ENCODE measurements around the gene ATG7.
A peak's percentile ranks its signal among the peaks of the same experiment; 100 is the strongest.
"Not testable (repeated sequence)": the region's sequence is repeated elsewhere in the genome, so short reads cannot be mapped to it uniquely, and the experiment has no call there.

The ATG7 gene

DNA sequence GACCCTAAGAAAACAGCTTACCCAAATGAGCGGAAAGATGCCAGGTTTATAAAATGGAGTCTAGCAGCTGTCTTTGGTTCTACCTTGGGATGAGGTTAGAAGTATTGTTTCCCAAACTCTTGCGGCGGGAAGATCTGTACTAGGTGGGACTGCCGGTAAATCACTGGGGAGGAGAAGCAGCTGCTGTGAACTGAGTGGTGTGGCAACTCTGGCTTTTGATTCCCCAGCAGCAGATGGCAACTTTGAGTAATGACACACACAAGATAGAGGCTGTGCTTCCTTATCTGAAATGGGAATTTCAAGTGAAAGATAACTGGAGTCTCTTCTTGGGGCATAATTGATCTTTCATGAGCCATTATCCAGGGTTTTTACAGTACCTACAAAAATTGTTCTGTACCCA is 184.9 kb downstream of the ATG7 start:
- TF ChIP-seq, protein P1, sequence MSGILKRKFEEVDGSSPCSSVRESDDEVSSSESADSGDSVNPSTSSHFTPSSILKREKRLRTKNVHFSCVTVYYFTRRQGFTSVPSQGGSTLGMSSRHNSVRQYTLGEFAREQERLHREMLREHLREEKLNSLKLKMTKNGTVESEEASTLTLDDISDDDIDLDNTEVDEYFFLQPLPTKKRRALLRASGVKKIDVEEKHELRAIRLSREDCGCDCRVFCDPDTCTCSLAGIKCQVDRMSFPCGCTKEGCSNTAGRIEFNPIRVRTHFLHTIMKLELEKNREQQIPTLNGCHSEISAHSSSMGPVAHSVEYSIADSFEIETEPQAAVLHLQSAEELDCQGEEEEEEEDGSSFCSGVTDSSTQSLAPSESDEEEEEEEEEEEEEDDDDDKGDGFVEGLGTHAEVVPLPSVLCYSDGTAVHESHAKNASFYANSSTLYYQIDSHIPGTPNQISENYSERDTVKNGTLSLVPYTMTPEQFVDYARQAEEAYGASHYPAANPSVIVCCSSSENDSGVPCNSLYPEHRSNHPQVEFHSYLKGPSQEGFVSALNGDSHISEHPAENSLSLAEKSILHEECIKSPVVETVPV (CRISPR knock-in tag; IDR thresholded peaks at IDR 0.05): no peak
- no peak for TF ChIP-seq ZNF565 (CRISPR knock-in tag; conservative IDR thresholded peaks at IDR 0.05; ENCODE audit: low read depth)
- TF ChIP-seq, protein P2, sequence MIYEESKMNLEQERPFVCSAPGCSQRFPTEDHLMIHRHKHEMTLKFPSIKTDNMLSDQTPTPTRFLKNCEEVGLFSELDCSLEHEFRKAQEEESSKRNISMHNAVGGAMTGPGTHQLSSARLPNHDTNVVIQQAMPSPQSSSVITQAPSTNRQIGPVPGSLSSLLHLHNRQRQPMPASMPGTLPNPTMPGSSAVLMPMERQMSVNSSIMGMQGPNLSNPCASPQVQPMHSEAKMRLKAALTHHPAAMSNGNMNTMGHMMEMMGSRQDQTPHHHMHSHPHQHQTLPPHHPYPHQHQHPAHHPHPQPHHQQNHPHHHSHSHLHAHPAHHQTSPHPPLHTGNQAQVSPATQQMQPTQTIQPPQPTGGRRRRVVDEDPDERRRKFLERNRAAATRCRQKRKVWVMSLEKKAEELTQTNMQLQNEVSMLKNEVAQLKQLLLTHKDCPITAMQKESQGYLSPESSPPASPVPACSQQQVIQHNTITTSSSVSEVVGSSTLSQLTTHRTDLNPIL (CRISPR knock-in tag; IDR thresholded peaks at IDR 0.05; ENCODE audit: low read depth): no peak
- no peak for TF ChIP-seq OSR1 (CRISPR knock-in tag; IDR thresholded peaks at IDR 0.05)
- TF ChIP-seq TOX (CRISPR knock-in tag; IDR thresholded peaks at IDR 0.05; ENCODE audit: borderline replicate concordance): no peak
- TF ChIP-seq ZNF70 (CRISPR knock-in tag; IDR thresholded peaks at IDR 0.05): no peak
- TF ChIP-seq CSDC2 (CRISPR knock-in tag; IDR thresholded peaks at IDR 0.05): no peak
- TF ChIP-seq TCF4 (CRISPR knock-in tag; IDR thresholded peaks at IDR 0.05; ENCODE audit: borderline replicate concordance): no peak
- TF ChIP-seq, protein P3, sequence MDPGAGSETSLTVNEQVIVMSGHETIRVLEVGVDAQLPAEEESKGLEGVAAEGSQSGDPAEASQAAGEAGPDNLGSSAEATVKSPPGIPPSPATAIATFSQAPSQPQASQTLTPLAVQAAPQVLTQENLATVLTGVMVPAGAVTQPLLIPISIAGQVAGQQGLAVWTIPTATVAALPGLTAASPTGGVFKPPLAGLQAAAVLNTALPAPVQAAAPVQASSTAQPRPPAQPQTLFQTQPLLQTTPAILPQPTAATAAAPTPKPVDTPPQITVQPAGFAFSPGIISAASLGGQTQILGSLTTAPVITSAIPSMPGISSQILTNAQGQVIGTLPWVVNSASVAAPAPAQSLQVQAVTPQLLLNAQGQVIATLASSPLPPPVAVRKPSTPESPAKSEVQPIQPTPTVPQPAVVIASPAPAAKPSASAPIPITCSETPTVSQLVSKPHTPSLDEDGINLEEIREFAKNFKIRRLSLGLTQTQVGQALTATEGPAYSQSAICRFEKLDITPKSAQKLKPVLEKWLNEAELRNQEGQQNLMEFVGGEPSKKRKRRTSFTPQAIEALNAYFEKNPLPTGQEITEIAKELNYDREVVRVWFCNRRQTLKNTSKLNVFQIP (CRISPR knock-in tag; IDR thresholded peaks at IDR 0.05; ENCODE audit: borderline replicate concordance, low read depth): no peak
- TF ChIP-seq, protein P4, sequence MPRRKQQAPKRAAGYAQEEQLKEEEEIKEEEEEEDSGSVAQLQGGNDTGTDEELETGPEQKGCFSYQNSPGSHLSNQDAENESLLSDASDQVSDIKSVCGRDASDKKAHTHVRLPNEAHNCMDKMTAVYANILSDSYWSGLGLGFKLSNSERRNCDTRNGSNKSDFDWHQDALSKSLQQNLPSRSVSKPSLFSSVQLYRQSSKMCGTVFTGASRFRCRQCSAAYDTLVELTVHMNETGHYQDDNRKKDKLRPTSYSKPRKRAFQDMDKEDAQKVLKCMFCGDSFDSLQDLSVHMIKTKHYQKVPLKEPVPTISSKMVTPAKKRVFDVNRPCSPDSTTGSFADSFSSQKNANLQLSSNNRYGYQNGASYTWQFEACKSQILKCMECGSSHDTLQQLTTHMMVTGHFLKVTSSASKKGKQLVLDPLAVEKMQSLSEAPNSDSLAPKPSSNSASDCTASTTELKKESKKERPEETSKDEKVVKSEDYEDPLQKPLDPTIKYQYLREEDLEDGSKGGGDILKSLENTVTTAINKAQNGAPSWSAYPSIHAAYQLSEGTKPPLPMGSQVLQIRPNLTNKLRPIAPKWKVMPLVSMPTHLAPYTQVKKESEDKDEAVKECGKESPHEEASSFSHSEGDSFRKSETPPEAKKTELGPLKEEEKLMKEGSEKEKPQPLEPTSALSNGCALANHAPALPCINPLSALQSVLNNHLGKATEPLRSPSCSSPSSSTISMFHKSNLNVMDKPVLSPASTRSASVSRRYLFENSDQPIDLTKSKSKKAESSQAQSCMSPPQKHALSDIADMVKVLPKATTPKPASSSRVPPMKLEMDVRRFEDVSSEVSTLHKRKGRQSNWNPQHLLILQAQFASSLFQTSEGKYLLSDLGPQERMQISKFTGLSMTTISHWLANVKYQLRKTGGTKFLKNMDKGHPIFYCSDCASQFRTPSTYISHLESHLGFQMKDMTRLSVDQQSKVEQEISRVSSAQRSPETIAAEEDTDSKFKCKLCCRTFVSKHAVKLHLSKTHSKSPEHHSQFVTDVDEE (CRISPR knock-in tag; IDR thresholded peaks at IDR 0.05): no peak
- no peak for TF ChIP-seq SNAI2 (CRISPR knock-in tag; IDR thresholded peaks at IDR 0.05)
- no peak for TF ChIP-seq ARNTL (CRISPR knock-in tag; IDR thresholded peaks at IDR 0.05; ENCODE audit: borderline replicate concordance, low read depth)
- no peak for TF ChIP-seq ZNF8 (CRISPR knock-in tag; IDR thresholded peaks at IDR 0.05)
- TF ChIP-seq ESRRG (CRISPR knock-in tag; IDR thresholded peaks at IDR 0.05): no peak
- ATAC-seq: no peak

DNA sequence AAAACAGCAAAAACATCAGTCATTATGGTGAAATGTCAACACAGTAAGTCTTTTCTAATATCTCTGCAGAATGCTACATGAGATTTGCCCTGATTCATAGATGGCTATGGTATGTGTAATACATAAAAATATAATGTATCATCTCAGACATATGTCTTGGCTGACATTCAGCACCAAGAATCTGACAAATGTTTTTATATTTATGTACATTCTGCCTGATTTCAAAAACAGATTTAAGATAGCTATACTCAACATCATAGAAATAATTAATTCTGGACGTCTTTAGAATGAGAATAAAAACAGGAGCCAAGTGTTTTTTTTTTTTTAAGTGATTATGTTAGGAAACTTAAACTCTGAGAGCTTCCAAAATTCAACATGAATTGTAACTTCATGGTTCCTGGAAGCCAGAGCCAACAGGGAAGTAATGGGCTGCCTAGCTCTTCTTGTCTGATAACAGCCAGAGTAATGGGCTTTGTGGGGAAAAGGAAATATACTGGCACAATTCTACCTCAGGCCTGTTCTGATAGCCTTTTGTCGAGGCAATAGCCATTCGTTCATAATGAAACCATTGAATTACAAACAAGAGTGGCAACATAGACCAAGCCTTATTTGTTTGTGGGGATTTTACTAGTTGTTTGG is 187.1 kb downstream of the ATG7 start:
- ATAC-seq: peak; percentile 85
- no peak for TF ChIP-seq SNAI2 (CRISPR knock-in tag; IDR thresholded peaks at IDR 0.05)
- peak; percentile 30; the same call in 1 of the 2 replicates for TF ChIP-seq TOX (CRISPR knock-in tag; IDR thresholded peaks at IDR 0.05; ENCODE audit: borderline replicate concordance)
- TF ChIP-seq, protein P1 (CRISPR knock-in tag; IDR thresholded peaks at IDR 0.05): no peak
- peak; percentile 82 for TF ChIP-seq ISL1 (CRISPR knock-in tag; IDR thresholded peaks at IDR 0.05)

DNA sequence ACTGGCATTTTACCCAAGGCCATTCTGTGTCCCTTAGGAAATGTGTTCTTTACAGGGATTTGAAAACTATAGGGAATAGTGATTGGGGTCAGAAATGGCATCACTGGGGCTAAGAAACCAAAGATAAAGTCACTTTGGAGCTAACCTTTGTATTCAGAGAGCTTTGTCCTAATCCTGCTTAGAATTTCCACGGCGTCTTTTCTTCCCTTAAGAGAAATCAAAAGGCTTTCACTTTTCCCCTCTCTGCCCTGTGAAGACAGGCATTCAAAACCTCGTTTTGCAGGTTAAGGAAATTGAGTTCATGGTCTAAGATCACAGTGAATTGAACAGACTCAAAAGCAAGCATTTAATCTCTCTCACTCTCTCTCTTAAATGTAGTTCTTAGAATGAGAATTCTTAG is 189.0 kb downstream of the ATG7 start:
- ATAC-seq: no peak
- TF ChIP-seq, protein P2 (CRISPR knock-in tag; IDR thresholded peaks at IDR 0.05; ENCODE audit: low read depth): no peak

DNA sequence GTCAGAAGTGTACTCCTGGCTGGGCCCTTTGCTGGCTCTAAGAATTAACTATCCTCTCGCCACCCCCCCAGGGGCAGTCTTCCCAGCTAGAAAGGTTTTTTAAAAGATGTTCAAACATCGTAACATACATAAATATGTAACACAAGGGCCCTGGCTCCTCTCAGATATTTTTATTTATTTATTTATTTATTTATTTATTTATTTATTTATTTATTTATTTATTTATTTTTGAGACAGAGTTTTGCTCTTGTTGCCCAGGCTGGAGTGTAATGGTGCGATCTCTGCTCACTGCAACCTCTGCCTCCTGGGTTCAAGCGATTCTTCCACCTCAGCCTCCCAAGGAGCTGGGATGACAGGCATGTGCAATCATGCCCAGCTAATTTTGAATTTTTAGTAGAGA is 190.5 kb downstream of the ATG7 start:
- not testable (repeated sequence) for ATAC-seq
